H1 (cell line): ENCODE measurements around the gene PCYT2. TPM values are rescaled to one million over a fixed set of nuclear protein-coding genes. Genes with fewer than 3 reads are reported as not detected.

Source experiments
- GABPA ChIP-seq: IDR thresholded peaks from 2 replicates; pipeline ENCODE4 v1.6.1; 2011; ENCODE audit warnings: mild to moderate bottlenecking, low read length, moderate library complexity, borderline replicate concordance; ENCODE audit not compliant: insufficient read depth
- NANOG ChIP-seq: IDR thresholded peaks from 2 replicates; pipeline ENCODE4 v1.6.1; 2011; ENCODE audit warnings: low read length, low read depth, mild to moderate bottlenecking, inconsistent platforms; ENCODE audit not compliant: insufficient read depth, poor library complexity, severe bottlenecking
- SP4 ChIP-seq: IDR thresholded peaks from 2 replicates; pipeline ENCODE4 v1.6.1; 2012; ENCODE audit warnings: low read length, inconsistent platforms
- TAF1 ChIP-seq: IDR thresholded peaks from 2 replicates; pipeline ENCODE4 v1.6.1; 2011; ENCODE audit warnings: mild to moderate bottlenecking, low read depth, low read length
- polyA plus RNA-seq, 7 experiments: library from polyadenylated mRNA; depleted of rRNA in 3 of 7; stranded (reverse) in 5 of 7; unstranded in 2 of 7; fragments of >200 nt in 5 of 7; fragments of 200-250 nt in 2 of 7; gene quantifications; 1 replicate in 5 of 7; 2 replicates in 1 of 7; 4 replicates in 1 of 7; pipeline versions ENCODE4 v1.2.1 to v1.2.3, GENCODE V29; 2011 to 2013; ENCODE audit warnings: missing spikeins in 2 of 7, mixed read lengths in 2 of 7
- total RNA-seq: library from RNA; stranded (reverse); fragmentation: NEBNext Ultra II Directional; extraction: Animal tissue kit (Norgen Biotek cat#: 25700); gene quantifications from 2 replicates; pipeline ENCODE4 v1.2.1, GENCODE V29; 2021

The PCYT2 gene
- total and polyA plus RNA-seq, 2 of the 8 experiments (the other 6 are each of a cell fraction or from before 2014, with no cell fraction given): 29.9 to 31.3 TPM

GRCh38 chr17:81914103-81914850 is 3.1 kb upstream of the PCYT2 start (continued):
- TF ChIP-seq NANOG: no peak
- TF ChIP-seq TAF1: no peak
- TF ChIP-seq SP4: no peak
- no peak for TF ChIP-seq GABPA
